ENCODE data around the gene TP63. TPM values are rescaled to one million over a fixed set of nuclear protein-coding genes. Genes with fewer than 3 reads are reported as not detected.
A peak's percentile ranks its signal among the peaks of the same experiment; 100 is the strongest.

Gene TP63
- total RNA-seq, 1 donor, result 0.43 TPM

GRCh38 chr3:189698811-189699210, 67.6 kb downstream of the TP63 start:
- no peak for TF ChIP-seq CTCF (IDR thresholded peaks at IDR 0.05; ENCODE audit: insufficient read depth, low read depth, low read length)
- no peak for DNase-seq (ENCODE audit: low read depth)
- H3K4me3 ChIP-seq (ENCODE audit: low read depth, low read length), result no peak overlapping the region

GRCh38 chr3:189699885-189700284, 68.7 kb downstream of the TP63 start:
- DNase-seq (ENCODE audit: low read depth), result no peak
- no peak for TF ChIP-seq CTCF (IDR thresholded peaks at IDR 0.05; ENCODE audit: insufficient read depth, low read depth, low read length)

GRCh38 chr3:189702066-189702646, 71.0 kb downstream of the TP63 start:
- no peak overlapping the region for H3K4me3 ChIP-seq (ENCODE audit: low read depth, low read length)
- DNase-seq (ENCODE audit: low read depth), result no peak
- no peak for TF ChIP-seq CTCF (IDR thresholded peaks at IDR 0.05; ENCODE audit: insufficient read depth, low read depth, low read length)

More at GRCh38 chr3:189699885-189700284, 68.7 kb downstream of the TP63 start:
- H3K4me3 ChIP-seq (ENCODE audit: low read depth, low read length), result no peak overlapping the region

- no peak for DNase-seq (ENCODE audit: low read depth)
- no peak overlapping the region for H3K4me3 ChIP-seq (ENCODE audit: low read depth, low read length)
- TF ChIP-seq CTCF (IDR thresholded peaks at IDR 0.05; ENCODE audit: insufficient read depth, low read depth, low read length), result no peak
Observed at GRCh38 chr3:189703865-189704264, 72.7 kb downstream of the TP63 start.

- no peak for DNase-seq (ENCODE audit: low read depth)
- no peak overlapping the region for H3K4me3 ChIP-seq (ENCODE audit: low read depth, low read length)
- no peak for TF ChIP-seq CTCF (IDR thresholded peaks at IDR 0.05; ENCODE audit: insufficient read depth, low read depth, low read length)
Observed at GRCh38 chr3:189708375-189708774, 77.2 kb downstream of the TP63 start.

GRCh38 chr3:189710620-189711402, 79.6 kb downstream of the TP63 start:
- H3K4me3 ChIP-seq (ENCODE audit: low read depth, low read length), result no peak overlapping the region
- TF ChIP-seq CTCF (IDR thresholded peaks at IDR 0.05; ENCODE audit: insufficient read depth, low read depth, low read length), result no peak
- DNase-seq (ENCODE audit: low read depth), result peak; percentile 88

Measured in fibroblast of villous mesenchyme (primary cell).